ENCODE results near the gene PKNOX2. TPM values are rescaled to one million over a fixed set of nuclear protein-coding genes. Genes with fewer than 3 reads are reported as not detected.

PKNOX2 gene
- total RNA-seq, 5 donors from 2014 or later (not counting 1 experiment from before 2014, with no cell fraction given), result 0.55 TPM; not detected in 4

GRCh38 chr11:125290263-125290662 is 125.7 kb downstream of the PKNOX2 start:
- DNase-seq (no peak), ATAC-seq (replicated peaks in 1 of 4) (no peak)
- Histone ChIP-seq H3K27me3 (replicated peaks in 1 of 2; ENCODE audit: control insufficient read depth in 2 of 2, extremely low read depth in 1 of 2, insufficient read depth in 2 of 2, low read length in 1 of 2) (peaks cover 0 to 38% of the 10 kb centered on the region in 2 experiments), H3K9me3 (no peaks in the 10 kb centered on the region), H3K36me3 (ENCODE audit: control insufficient read depth in 2 of 2, extremely low read depth in 1 of 2, insufficient read depth in 1 of 2, low read length in 1 of 2) (no peaks in the 10 kb centered on the region), H3K27ac (ENCODE audit: low read length) (no peak overlapping the region), H3K4me3 (ENCODE audit: control insufficient read depth in 1 of 2, extremely low read depth in 1 of 2, low read length in 1 of 2) (no peak overlapping the region), H3K4me1 (ENCODE audit: control insufficient read depth in 1 of 2, extremely low read depth in 1 of 2, insufficient read depth in 2 of 2, low read length in 2 of 2) (no peaks in the 10 kb centered on the region)
- Mint-ChIP-seq H3K9me3 (no peaks in the 10 kb centered on the region), H3K27ac (no peak overlapping the region), H3K36me3 (no peaks in the 10 kb centered on the region), H3K4me3 (no peak overlapping the region), H3K27me3 (peaks cover 19 to 22% of the 10 kb centered on the region in 2 donors), H3K4me1 (no peaks in the 10 kb centered on the region)
- ChIA-PET POLR2A (no interaction called here), CTCF (no interaction called here)
- 100% methylated on average over 1 of the region's 5 CpGs for WGBS (ENCODE audit: insufficient coverage)

- no peak overlapping the region for H3K27ac Mint-ChIP-seq
- Histone ChIP-seq H3K27ac (ENCODE audit: low read length) (no peak overlapping the region), H3K36me3 (ENCODE audit: control insufficient read depth in 2 of 2, extremely low read depth in 1 of 2, insufficient read depth in 1 of 2, low read length in 1 of 2) (no peaks in the 10 kb centered on the region), H3K27me3 (replicated peaks in 1 of 2; ENCODE audit: control insufficient read depth in 2 of 2, extremely low read depth in 1 of 2, insufficient read depth in 2 of 2, low read length in 1 of 2) (peaks cover 0 to 33% of the 10 kb centered on the region in 2 experiments), H3K4me3 (ENCODE audit: control insufficient read depth in 1 of 2, extremely low read depth in 1 of 2, low read length in 1 of 2) (no peak overlapping the region), H3K9me3 (no peaks in the 10 kb centered on the region), H3K4me1 (ENCODE audit: control insufficient read depth in 1 of 2, extremely low read depth in 1 of 2, insufficient read depth in 2 of 2, low read length in 2 of 2) (no peaks in the 10 kb centered on the region)
- no peak overlapping the region for H3K4me3 Mint-ChIP-seq
- 78% methylated on average over 3 of the region's 6 CpGs for WGBS (ENCODE audit: insufficient coverage)
- ATAC-seq (replicated peaks in 1 of 4) (no peak), DNase-seq (no peak)
- no peaks in the 10 kb centered on the region for H3K4me1 Mint-ChIP-seq
- H3K36me3 Mint-ChIP-seq, result no peaks in the 10 kb centered on the region
- no peaks in the 10 kb centered on the region for H3K9me3 Mint-ChIP-seq
- CTCF ChIA-PET, result no interaction called here
- H3K27me3 Mint-ChIP-seq, result peaks cover 18 to 27% of the 10 kb centered on the region in 2 donors
- POLR2A ChIA-PET, result no interaction called here
Observed at GRCh38 chr11:125292100-125292499, 127.5 kb downstream of the PKNOX2 start.

- no peaks in the 10 kb centered on the region for H3K9me3 Mint-ChIP-seq
- no peaks in the 10 kb centered on the region for H3K4me1 Mint-ChIP-seq
- no peaks in the 10 kb centered on the region for H3K36me3 Mint-ChIP-seq
- no peak overlapping the region for H3K27ac ChIP-seq (ENCODE audit: low read length)
- ChIA-PET POLR2A (no interaction called here), CTCF (no interaction called here)
- 88% methylated on average over 3 of the region's 5 CpGs for WGBS (ENCODE audit: insufficient coverage)
- DNase-seq, result no peak
- no peak overlapping the region for H3K4me3 ChIP-seq (ENCODE audit: control insufficient read depth in 1 of 2, extremely low read depth in 1 of 2, low read length in 1 of 2)
- H3K36me3 ChIP-seq (ENCODE audit: control insufficient read depth in 2 of 2, extremely low read depth in 1 of 2, insufficient read depth in 1 of 2, low read length in 1 of 2), result no peaks in the 10 kb centered on the region
- no peak overlapping the region for H3K27ac Mint-ChIP-seq
- H3K9me3 ChIP-seq, result no peaks in the 10 kb centered on the region
- no peak overlapping the region for H3K4me3 Mint-ChIP-seq
- ATAC-seq (replicated peaks in 1 of 4), result no peak
- H3K4me1 ChIP-seq (ENCODE audit: control insufficient read depth in 1 of 2, extremely low read depth in 1 of 2, insufficient read depth in 2 of 2, low read length in 2 of 2), result no peaks in the 10 kb centered on the region
- H3K27me3 ChIP-seq (replicated peaks in 1 of 2; ENCODE audit: control insufficient read depth in 2 of 2, extremely low read depth in 1 of 2, insufficient read depth in 2 of 2, low read length in 1 of 2), result peaks cover 0 to 21% of the 10 kb centered on the region in 2 experiments
- H3K27me3 Mint-ChIP-seq, result peaks cover 13 to 24% of the 10 kb centered on the region in 2 donors
Observed at GRCh38 chr11:125293596-125293995, 129.0 kb downstream of the PKNOX2 start.

GRCh38 chr11:125295931-125296330 is 131.4 kb downstream of the PKNOX2 start:
- peaks cover 9 to 24% of the 10 kb centered on the region in 2 donors for H3K27me3 Mint-ChIP-seq
- POLR2A ChIA-PET, result no interaction called here

DNA sequence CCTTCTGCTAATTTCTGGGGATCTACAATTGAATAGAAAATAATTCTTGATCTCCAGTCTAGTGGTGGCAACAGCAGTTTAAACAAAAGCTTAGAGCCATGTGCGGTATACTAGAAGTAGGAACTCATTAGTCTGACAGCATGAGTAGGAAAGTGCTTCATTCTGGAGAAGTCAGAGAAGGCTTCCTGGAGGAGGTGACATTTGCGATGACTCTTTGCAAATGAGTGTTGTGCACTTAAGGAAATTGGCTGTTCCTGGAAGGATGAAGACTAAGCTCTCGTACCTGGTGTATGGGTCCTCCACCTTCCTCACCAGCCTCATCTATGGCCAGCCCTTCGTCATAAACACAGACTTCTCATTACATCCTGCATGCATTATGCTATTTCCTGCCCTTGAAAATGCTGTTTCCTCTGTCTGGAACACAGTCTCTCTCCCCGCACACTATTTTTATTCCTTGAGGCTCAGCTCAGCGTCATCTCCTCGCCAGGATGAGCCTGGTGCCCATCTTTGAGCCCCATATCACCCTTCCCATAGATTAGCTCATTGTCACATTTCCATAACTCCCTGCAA is 132.9 kb downstream of the PKNOX2 start:
- H3K36me3 Mint-ChIP-seq, result no peaks in the 10 kb centered on the region
- no peak for DNase-seq
- ATAC-seq (replicated peaks in 1 of 4), result no peak
- no peak overlapping the region for H3K4me3 ChIP-seq (ENCODE audit: control insufficient read depth in 1 of 2, extremely low read depth in 1 of 2, low read length in 1 of 2)
- no peak overlapping the region for H3K27ac ChIP-seq (ENCODE audit: low read length)
- POLR2A ChIA-PET, result no interaction called here
- H3K36me3 ChIP-seq (ENCODE audit: control insufficient read depth in 2 of 2, extremely low read depth in 1 of 2, insufficient read depth in 1 of 2, low read length in 1 of 2), result no peaks in the 10 kb centered on the region
- no peaks in the 10 kb centered on the region for H3K9me3 Mint-ChIP-seq
- H3K9me3 ChIP-seq, result no peaks in the 10 kb centered on the region
- CTCF ChIA-PET, result no interaction called here
- H3K4me1 Mint-ChIP-seq, result no peaks in the 10 kb centered on the region
- no peaks in the 10 kb centered on the region for H3K4me1 ChIP-seq (ENCODE audit: control insufficient read depth in 1 of 2, extremely low read depth in 1 of 2, insufficient read depth in 2 of 2, low read length in 2 of 2)
- 33% methylated on average over 6 of the region's 7 CpGs for WGBS (ENCODE audit: insufficient coverage)
- no peak overlapping the region for H3K27ac Mint-ChIP-seq
- H3K27me3 Mint-ChIP-seq, result peaks cover 9 to 23% of the 10 kb centered on the region in 2 donors
- H3K27me3 ChIP-seq (replicated peaks in 1 of 2; ENCODE audit: control insufficient read depth in 2 of 2, extremely low read depth in 1 of 2, insufficient read depth in 2 of 2, low read length in 1 of 2), result peaks cover 0 to 4% of the 10 kb centered on the region in 2 experiments
- H3K4me3 Mint-ChIP-seq, result no peak overlapping the region

More at GRCh38 chr11:125295931-125296330, 131.4 kb downstream of the PKNOX2 start:
- CTCF ChIA-PET, result no interaction called here
- Mint-ChIP-seq H3K27ac (no peak overlapping the region), H3K36me3 (no peaks in the 10 kb centered on the region), H3K4me3 (no peak overlapping the region), H3K4me1 (no peaks in the 10 kb centered on the region), H3K9me3 (no peaks in the 10 kb centered on the region)
- Histone ChIP-seq H3K4me3 (ENCODE audit: control insufficient read depth in 1 of 2, extremely low read depth in 1 of 2, low read length in 1 of 2) (no peak overlapping the region), H3K27ac (ENCODE audit: low read length) (no peak overlapping the region), H3K36me3 (ENCODE audit: control insufficient read depth in 2 of 2, extremely low read depth in 1 of 2, insufficient read depth in 1 of 2, low read length in 1 of 2) (no peaks in the 10 kb centered on the region), H3K9me3 (no peaks in the 10 kb centered on the region), H3K4me1 (ENCODE audit: control insufficient read depth in 1 of 2, extremely low read depth in 1 of 2, insufficient read depth in 2 of 2, low read length in 2 of 2) (no peaks in the 10 kb centered on the region), H3K27me3 (replicated peaks in 1 of 2; ENCODE audit: control insufficient read depth in 2 of 2, extremely low read depth in 1 of 2, insufficient read depth in 2 of 2, low read length in 1 of 2) (peaks cover 0 to 10% of the 10 kb centered on the region in 2 experiments)
- WGBS (ENCODE audit: insufficient coverage), result 70% methylated on average over 6 of the region's 6 CpGs
- no peak for DNase-seq
- no peak for ATAC-seq (replicated peaks in 1 of 4)

DNA sequence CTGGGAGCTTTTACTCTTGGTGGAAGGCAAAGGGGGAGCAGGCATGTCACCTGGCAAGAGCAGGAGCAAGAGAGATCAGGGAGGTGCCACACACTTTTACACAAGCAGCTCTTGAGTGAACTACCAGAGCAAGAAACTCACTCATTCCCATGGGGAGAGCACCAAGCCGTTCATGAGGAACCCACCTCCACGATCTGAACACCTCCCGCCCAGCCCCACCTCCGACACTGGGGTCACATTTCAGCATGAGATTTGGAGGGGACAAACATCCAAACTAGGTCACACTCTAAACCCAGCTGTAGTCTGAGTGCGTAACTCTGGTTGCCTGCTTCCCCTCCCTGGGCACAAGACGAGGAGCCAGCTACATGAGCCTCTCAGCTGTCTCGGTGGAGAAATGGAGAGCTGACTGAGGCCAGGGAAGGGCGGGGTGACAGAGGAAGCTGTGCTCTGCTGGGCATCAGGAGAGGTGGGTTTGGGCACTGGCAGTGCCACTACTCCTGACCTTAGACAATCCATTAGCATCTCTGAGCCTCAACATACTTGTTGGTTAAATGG is 134.6 kb downstream of the PKNOX2 start:
- 93% methylated on average over 4 of the region's 8 CpGs for WGBS (ENCODE audit: insufficient coverage)
- Histone ChIP-seq H3K27ac (ENCODE audit: low read length) (no peak overlapping the region), H3K4me1 (ENCODE audit: control insufficient read depth in 1 of 2, extremely low read depth in 1 of 2, insufficient read depth in 2 of 2, low read length in 2 of 2) (no peaks in the 10 kb centered on the region), H3K36me3 (ENCODE audit: control insufficient read depth in 2 of 2, extremely low read depth in 1 of 2, insufficient read depth in 1 of 2, low read length in 1 of 2) (no peaks in the 10 kb centered on the region), H3K4me3 (ENCODE audit: control insufficient read depth in 1 of 2, extremely low read depth in 1 of 2, low read length in 1 of 2) (no peak overlapping the region), H3K9me3 (no peaks in the 10 kb centered on the region), H3K27me3 (replicated peaks in 1 of 2; ENCODE audit: control insufficient read depth in 2 of 2, extremely low read depth in 1 of 2, insufficient read depth in 2 of 2, low read length in 1 of 2) (peaks cover 0 to 19% of the 10 kb centered on the region in 2 experiments)
- ChIA-PET POLR2A (no interaction called here), CTCF (no interaction called here)
- Mint-ChIP-seq H3K4me3 (no peak overlapping the region), H3K9me3 (no peaks in the 10 kb centered on the region), H3K27me3 (peaks cover 9 to 12% of the 10 kb centered on the region in 2 donors), H3K36me3 (no peaks in the 10 kb centered on the region), H3K27ac (no peak overlapping the region), H3K4me1 (no peaks in the 10 kb centered on the region)
- ATAC-seq (replicated peaks in 1 of 4), result no peak
- DNase-seq, result no peak
